ENCODE results near the gene ABCA8. TPM values are rescaled to one million over a fixed set of nuclear protein-coding genes. Genes with fewer than 3 reads are reported as not detected.

Gene ABCA8
- total and polyA plus RNA-seq, 2 experiments from 2014 or later, result not detected

DNA sequence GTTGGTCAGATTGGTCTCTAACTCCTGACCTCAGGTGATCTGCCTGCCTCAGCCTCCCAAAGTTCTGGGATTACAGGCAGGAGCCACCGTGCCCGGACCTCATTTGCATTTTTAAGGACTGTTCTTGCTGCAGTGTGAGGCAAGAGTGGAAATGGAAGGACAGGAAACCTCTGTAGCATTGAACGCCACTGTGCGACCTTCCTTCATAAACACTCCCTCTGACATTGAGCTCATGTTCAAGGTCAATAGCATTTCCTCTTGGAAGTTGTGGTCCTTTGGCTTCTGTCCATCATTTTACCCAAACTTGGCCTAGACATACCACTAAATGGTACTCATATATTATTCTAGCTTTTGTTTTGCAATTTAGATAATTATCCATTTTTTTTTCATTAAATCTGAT is 32.8 kb upstream of the ABCA8 start (continued):
- TF ChIP-seq, protein P1, sequence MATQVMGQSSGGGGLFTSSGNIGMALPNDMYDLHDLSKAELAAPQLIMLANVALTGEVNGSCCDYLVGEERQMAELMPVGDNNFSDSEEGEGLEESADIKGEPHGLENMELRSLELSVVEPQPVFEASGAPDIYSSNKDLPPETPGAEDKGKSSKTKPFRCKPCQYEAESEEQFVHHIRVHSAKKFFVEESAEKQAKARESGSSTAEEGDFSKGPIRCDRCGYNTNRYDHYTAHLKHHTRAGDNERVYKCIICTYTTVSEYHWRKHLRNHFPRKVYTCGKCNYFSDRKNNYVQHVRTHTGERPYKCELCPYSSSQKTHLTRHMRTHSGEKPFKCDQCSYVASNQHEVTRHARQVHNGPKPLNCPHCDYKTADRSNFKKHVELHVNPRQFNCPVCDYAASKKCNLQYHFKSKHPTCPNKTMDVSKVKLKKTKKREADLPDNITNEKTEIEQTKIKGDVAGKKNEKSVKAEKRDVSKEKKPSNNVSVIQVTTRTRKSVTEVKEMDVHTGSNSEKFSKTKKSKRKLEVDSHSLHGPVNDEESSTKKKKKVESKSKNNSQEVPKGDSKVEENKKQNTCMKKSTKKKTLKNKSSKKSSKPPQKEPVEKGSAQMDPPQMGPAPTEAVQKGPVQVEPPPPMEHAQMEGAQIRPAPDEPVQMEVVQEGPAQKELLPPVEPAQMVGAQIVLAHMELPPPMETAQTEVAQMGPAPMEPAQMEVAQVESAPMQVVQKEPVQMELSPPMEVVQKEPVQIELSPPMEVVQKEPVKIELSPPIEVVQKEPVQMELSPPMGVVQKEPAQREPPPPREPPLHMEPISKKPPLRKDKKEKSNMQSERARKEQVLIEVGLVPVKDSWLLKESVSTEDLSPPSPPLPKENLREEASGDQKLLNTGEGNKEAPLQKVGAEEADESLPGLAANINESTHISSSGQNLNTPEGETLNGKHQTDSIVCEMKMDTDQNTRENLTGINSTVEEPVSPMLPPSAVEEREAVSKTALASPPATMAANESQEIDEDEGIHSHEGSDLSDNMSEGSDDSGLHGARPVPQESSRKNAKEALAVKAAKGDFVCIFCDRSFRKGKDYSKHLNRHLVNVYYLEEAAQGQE (IDR thresholded peaks at IDR 0.05; ENCODE audit: unreplicated experiment), result no peak
- TF ChIP-seq STAT1 (IDR thresholded peaks at IDR 0.05; ENCODE audit: unreplicated experiment) (no peak), ZNF114 (CRISPR knock-in tag; IDR thresholded peaks at IDR 0.05) (no peak), ZNF331 (CRISPR knock-in tag; IDR thresholded peaks at IDR 0.05; ENCODE audit: low read depth) (no peak), CREB1 (CRISPR knock-in tag; IDR thresholded peaks at IDR 0.05; ENCODE audit: low read depth) (no peak), NANOG (IDR thresholded peaks at IDR 0.05; ENCODE audit: borderline replicate concordance) (no peak)
- TF ChIP-seq, protein P2, sequence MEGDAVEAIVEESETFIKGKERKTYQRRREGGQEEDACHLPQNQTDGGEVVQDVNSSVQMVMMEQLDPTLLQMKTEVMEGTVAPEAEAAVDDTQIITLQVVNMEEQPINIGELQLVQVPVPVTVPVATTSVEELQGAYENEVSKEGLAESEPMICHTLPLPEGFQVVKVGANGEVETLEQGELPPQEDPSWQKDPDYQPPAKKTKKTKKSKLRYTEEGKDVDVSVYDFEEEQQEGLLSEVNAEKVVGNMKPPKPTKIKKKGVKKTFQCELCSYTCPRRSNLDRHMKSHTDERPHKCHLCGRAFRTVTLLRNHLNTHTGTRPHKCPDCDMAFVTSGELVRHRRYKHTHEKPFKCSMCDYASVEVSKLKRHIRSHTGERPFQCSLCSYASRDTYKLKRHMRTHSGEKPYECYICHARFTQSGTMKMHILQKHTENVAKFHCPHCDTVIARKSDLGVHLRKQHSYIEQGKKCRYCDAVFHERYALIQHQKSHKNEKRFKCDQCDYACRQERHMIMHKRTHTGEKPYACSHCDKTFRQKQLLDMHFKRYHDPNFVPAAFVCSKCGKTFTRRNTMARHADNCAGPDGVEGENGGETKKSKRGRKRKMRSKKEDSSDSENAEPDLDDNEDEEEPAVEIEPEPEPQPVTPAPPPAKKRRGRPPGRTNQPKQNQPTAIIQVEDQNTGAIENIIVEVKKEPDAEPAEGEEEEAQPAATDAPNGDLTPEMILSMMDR (conservative IDR thresholded peaks at IDR 0.05; ENCODE audit: low read depth in 2 of 2), result no peak

DNA sequence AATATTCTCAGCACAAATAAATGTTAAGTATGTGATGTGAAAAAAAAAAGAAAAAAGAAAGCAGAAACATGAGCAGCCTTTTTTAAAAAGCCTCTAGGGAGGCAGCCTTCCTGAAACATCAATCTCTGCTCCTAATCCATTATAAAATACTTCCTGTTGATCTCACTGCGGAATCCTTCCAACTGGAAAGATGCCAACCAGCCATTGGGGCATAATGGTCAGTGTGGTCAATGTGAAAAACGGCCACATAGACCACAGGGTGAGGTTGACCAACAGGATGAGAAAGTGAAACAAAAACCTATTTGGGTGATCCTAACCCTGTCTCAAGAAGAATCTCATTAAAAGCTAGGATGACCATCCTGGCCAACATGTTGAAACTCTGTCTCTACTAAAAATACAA is 26.1 kb upstream of the ABCA8 start:
- no peaks in the 10 kb centered on the region for H3K79me2 ChIP-seq (replicated peaks; ENCODE audit: insufficient read depth)
- H3K9me2 ChIP-seq (ENCODE audit: insufficient read depth), result peaks cover 8% of the 10 kb centered on the region; the same call in 1 of the 2 replicates
- no peak overlapping the region for H3K4me2 ChIP-seq
- H3K27me3 ChIP-seq (ENCODE audit: insufficient read depth), result no peaks in the 10 kb centered on the region
- peaks cover 2% of the 10 kb centered on the region for H3K27me3 Mint-ChIP-seq (ENCODE audit: insufficient read depth, low read depth, poor library complexity)
- no peak overlapping the region for H3K27ac Mint-ChIP-seq
- H2AFZ ChIP-seq, result no peak overlapping the region
- H3K9me3 Mint-ChIP-seq, result no peaks in the 10 kb centered on the region
- no peaks in the 10 kb centered on the region for H3K36me3 ChIP-seq (ENCODE audit: insufficient read depth)
- H3K27ac ChIP-seq (ENCODE audit: low read depth), result no peak overlapping the region
- no peak overlapping the region for H3K4me3 Mint-ChIP-seq
- ATAC-seq, result no peak
- no peak overlapping the region for H3K4me3 ChIP-seq
- no peaks in the 10 kb centered on the region for H3F3A ChIP-seq (replicated peaks; ENCODE audit: low read depth)
- no peaks in the 10 kb centered on the region for H4K20me1 ChIP-seq (replicated peaks; ENCODE audit: insufficient read depth)
- H3K4me1 ChIP-seq (ENCODE audit: insufficient read depth), result no peaks in the 10 kb centered on the region
- no peaks in the 10 kb centered on the region for H3K4me1 Mint-ChIP-seq
- no peaks in the 10 kb centered on the region for H3K36me3 Mint-ChIP-seq (ENCODE audit: low read depth)
- DNase-seq (ENCODE audit: low spot score), result no peak
- TF ChIP-seq EZH2 (IDR thresholded peaks at IDR 0.05; ENCODE audit: low read depth, unreplicated experiment) (no peak), POLR2AphosphoS5 (IDR thresholded peaks at IDR 0.05; ENCODE audit: low read depth) (no peak), ZNF114 (CRISPR knock-in tag; IDR thresholded peaks at IDR 0.05) (no peak)
- TF ChIP-seq, protein P2 (conservative IDR thresholded peaks at IDR 0.05; ENCODE audit: low read depth in 2 of 2), result no peak
- TF ChIP-seq, protein P3, sequence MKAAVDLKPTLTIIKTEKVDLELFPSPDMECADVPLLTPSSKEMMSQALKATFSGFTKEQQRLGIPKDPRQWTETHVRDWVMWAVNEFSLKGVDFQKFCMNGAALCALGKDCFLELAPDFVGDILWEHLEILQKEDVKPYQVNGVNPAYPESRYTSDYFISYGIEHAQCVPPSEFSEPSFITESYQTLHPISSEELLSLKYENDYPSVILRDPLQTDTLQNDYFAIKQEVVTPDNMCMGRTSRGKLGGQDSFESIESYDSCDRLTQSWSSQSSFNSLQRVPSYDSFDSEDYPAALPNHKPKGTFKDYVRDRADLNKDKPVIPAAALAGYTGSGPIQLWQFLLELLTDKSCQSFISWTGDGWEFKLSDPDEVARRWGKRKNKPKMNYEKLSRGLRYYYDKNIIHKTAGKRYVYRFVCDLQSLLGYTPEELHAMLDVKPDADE (IDR thresholded peaks at IDR 0.05), result no peak
- TF ChIP-seq, protein P1 (IDR thresholded peaks at IDR 0.05; ENCODE audit: unreplicated experiment), result no peak

Measured in GM23338 (cell line).